H1 (cell line): ENCODE data around the gene DAZAP1. TPM values are rescaled to one million over a fixed set of nuclear protein-coding genes. Genes with fewer than 3 reads are reported as not detected.

Source experiments
- CTCF ChIA-PET: fragments of 300-600 bp; sonication (Branson Sonifier 250); formaldehyde crosslinking; loops from one replicate; lab custom pipeline; 2021; ENCODE audit not compliant: partially characterized antibody; lab: Charles Lee
- POLR2A ChIA-PET: fragments of 300-600 bp; sonication (Branson Sonifier 250); formaldehyde crosslinking; loops from one replicate; lab custom pipeline; 2021; ENCODE audit warnings: inconsistent platforms; ENCODE audit not compliant: partially characterized antibody; lab: Charles Lee
- DNase-seq, 2 experiments: peaks; one replicate each; pipeline versions ENCODE4 v3.0.0 to v3.0.0-alpha.2; 2010 to 2022; ENCODE audit warnings: low spot score in 2 of 2, low read depth in 1 of 2, mixed read lengths in 1 of 2
- FAIRE-seq: peaks from 2 replicates; lab custom pipeline; 2011; peaks lifted over from hg19 to GRCh38; lab: Jason Lieb, UNC
- H2AFZ ChIP-seq: 2 replicates; pipeline ENCODE4 v1.8.1; 2012; ENCODE audit warnings: low read length, inconsistent platforms
- H2AK5ac ChIP-seq: 2 replicates; pipeline ENCODE4 v1.6.1; 2013; ENCODE audit warnings: low read depth, low read length
- H2BK120ac ChIP-seq: replicated peaks from 2 replicates; pipeline ENCODE3; 2013; ENCODE audit warnings: low read depth, low read length, inconsistent platforms
- H2BK12ac ChIP-seq: 2 replicates; pipeline ENCODE4 v1.6.1; 2013; ENCODE audit warnings: low read depth, low read length
- H2BK15ac ChIP-seq: 2 replicates; pipeline ENCODE4 v1.6.1; 2013; ENCODE audit warnings: low read length
- H2BK20ac ChIP-seq: 2 replicates; pipeline ENCODE4 v1.6.1; 2013; ENCODE audit warnings: low read length
- H2BK5ac ChIP-seq: 2 replicates; pipeline ENCODE4 v1.6.1; 2013; ENCODE audit warnings: low read depth, low read length
- H3K14ac ChIP-seq: 2 replicates; pipeline ENCODE4 v1.6.1; 2013; ENCODE audit warnings: inconsistent platforms; ENCODE audit not compliant: insufficient read length
- H3K18ac ChIP-seq: 2 replicates; pipeline ENCODE4 v1.6.1; 2013; ENCODE audit warnings: low read length; ENCODE audit errors: extremely low read depth
- H3K23ac ChIP-seq: 2 replicates; pipeline ENCODE4 v1.6.1; 2013; ENCODE audit warnings: inconsistent platforms; ENCODE audit not compliant: insufficient read length
- H3K23me2 ChIP-seq: 2 replicates; pipeline ENCODE4 v1.6.1; 2013; ENCODE audit warnings: low read depth, low read length
- H3K27ac ChIP-seq: 2 replicates; pipeline ENCODE4 v1.6.1; 2011; ENCODE audit warnings: low read depth, low read length, inconsistent platforms
- H3K27me3 ChIP-seq, 4 experiments: replicated peaks in 1 of 4; 1 replicate in 1 of 4; 2 replicates in 3 of 4; pipeline versions ENCODE4 v1.6.1 to v1.8.1; 2011 to 2013; ENCODE audit warnings: low read length in 3 of 4, mild to moderate bottlenecking in 3 of 4, inconsistent platforms in 2 of 4, mixed read lengths in 2 of 4, moderate library complexity in 1 of 4; ENCODE audit not compliant: control insufficient read depth in 3 of 4, insufficient read depth in 3 of 4; ENCODE audit errors: extremely low read depth in 1 of 4
- H3K36me3 ChIP-seq, 4 experiments: 2 replicates each; pipeline versions ENCODE4 v1.6.1 to v1.8.1; 2011 to 2013; ENCODE audit warnings: mild to moderate bottlenecking in 4 of 4, low read length in 3 of 4, moderate library complexity in 2 of 4, control low read depth in 1 of 4, inconsistent platforms in 1 of 4; ENCODE audit not compliant: insufficient read depth in 4 of 4, control insufficient read depth in 2 of 4
- H3K4ac ChIP-seq: replicated peaks from 2 replicates; pipeline ENCODE3; 2013; ENCODE audit warnings: low read length, low read depth, mixed read lengths, inconsistent platforms; ENCODE audit not compliant: insufficient read length
- H3K4me1 ChIP-seq, 4 experiments: replicated peaks in 1 of 4; 1 replicate in 1 of 4; 2 replicates in 3 of 4; pipeline versions ENCODE4 v1.6.1 to v1.8.1; 2011 to 2013; ENCODE audit warnings: low read length in 3 of 4, inconsistent platforms in 2 of 4, mixed read lengths in 1 of 4; ENCODE audit not compliant: insufficient read depth in 4 of 4, control insufficient read depth in 3 of 4
- H3K4me2 ChIP-seq, 2 experiments: 2 replicates each; pipeline versions ENCODE4 v1.6.1 to v1.8.1; 2011 to 2013; ENCODE audit warnings: low read depth in 2 of 2, low read length in 2 of 2, control low read depth in 1 of 2, inconsistent platforms in 1 of 2, mild to moderate bottlenecking in 1 of 2; ENCODE audit not compliant: insufficient read depth in 1 of 2
- H3K4me3 ChIP-seq, 4 experiments: fragments of 200-600, 300-600 bp in 1 of 4; sonication (generic), shearing (Covaris generic), sonication (Bioruptor Twin) in 1 of 4; 2 replicates each; pipeline versions ENCODE4 v1.5.1 to v1.8.1; 2011 to 2016; ENCODE audit warnings: low read length in 4 of 4, low read depth in 3 of 4, control low read depth in 2 of 4, inconsistent platforms in 2 of 4, mild to moderate bottlenecking in 2 of 4, mixed read lengths in 1 of 4, moderate library complexity in 1 of 4; ENCODE audit not compliant: insufficient read depth in 2 of 4; ENCODE audit errors: extremely low read depth in 1 of 4
- H3K56ac ChIP-seq: replicated peaks from 2 replicates; pipeline ENCODE3; 2013; ENCODE audit warnings: low read depth, mild to moderate bottlenecking, mixed read lengths, low read length, inconsistent platforms; ENCODE audit not compliant: insufficient read length
- H3K79me1 ChIP-seq: 2 replicates; pipeline ENCODE4 v1.6.1; 2013; ENCODE audit warnings: low read depth, low read length, control low read depth
- H3K79me2 ChIP-seq, 2 experiments: 2 replicates each; pipeline versions ENCODE4 v1.6.1 to v1.8.1; 2012 to 2013; ENCODE audit warnings: low read length in 2 of 2, mild to moderate bottlenecking in 2 of 2, inconsistent platforms in 1 of 2; ENCODE audit not compliant: insufficient read depth in 2 of 2, control insufficient read depth in 1 of 2
- H3K9ac ChIP-seq, 4 experiments: replicated peaks in 1 of 4; 1 replicate in 1 of 4; 2 replicates in 3 of 4; pipeline versions ENCODE4 v1.6.1 to v1.8.1; 2011 to 2013; ENCODE audit warnings: low read depth in 3 of 4, low read length in 3 of 4, control low read depth in 2 of 4, mild to moderate bottlenecking in 2 of 4, moderate library complexity in 2 of 4, inconsistent platforms in 1 of 4; ENCODE audit errors: extremely low read depth in 1 of 4
- H3K9me3 ChIP-seq, 2 experiments: 2 replicates each; pipeline versions ENCODE4 v1.6.1 to v1.8.1; 2012 to 2013; ENCODE audit warnings: mild to moderate bottlenecking in 2 of 2, moderate library complexity in 2 of 2, control low read depth in 1 of 2, inconsistent platforms in 1 of 2, low read depth in 1 of 2, low read length in 1 of 2, mixed read lengths in 1 of 2; ENCODE audit not compliant: insufficient read depth in 2 of 2
- H4K20me1 ChIP-seq, 2 experiments: replicated peaks in 1 of 2; 2 replicates each; pipeline versions ENCODE3 to v1.8.1; 2011 to 2013; ENCODE audit warnings: inconsistent platforms in 2 of 2, low read length in 2 of 2, mild to moderate bottlenecking in 1 of 2; ENCODE audit not compliant: insufficient read depth in 2 of 2, control insufficient read depth in 1 of 2
- H4K5ac ChIP-seq: 2 replicates; pipeline ENCODE4 v1.6.1; 2013; ENCODE audit warnings: low read length, low read depth, mixed read lengths, inconsistent platforms; ENCODE audit not compliant: insufficient read length
- H4K8ac ChIP-seq: 2 replicates; pipeline ENCODE4 v1.8.0; 2013; ENCODE audit warnings: mild to moderate bottlenecking, moderate library complexity, low read length, inconsistent platforms; ENCODE audit not compliant: insufficient read depth; ENCODE audit errors: extremely low read depth
- H4K91ac ChIP-seq: replicated peaks from 2 replicates; pipeline ENCODE3; 2013; ENCODE audit warnings: low read length, mixed read lengths, inconsistent platforms; ENCODE audit not compliant: insufficient read length
- GABPA ChIP-seq: IDR thresholded peaks from 2 replicates; pipeline ENCODE4 v1.6.1; 2011; ENCODE audit warnings: mild to moderate bottlenecking, low read length, moderate library complexity, borderline replicate concordance; ENCODE audit not compliant: insufficient read depth
- SP2 ChIP-seq: IDR thresholded peaks from 2 replicates; pipeline ENCODE4 v1.6.1; 2012; ENCODE audit warnings: mild to moderate bottlenecking, low read length, inconsistent platforms
- WGBS, 2 experiments: shearing (Covaris generic) in 1 of 2; methylation state at CpG; one replicate each; pipeline versions ENCODE4 v1.1.6 to v1.1.7; 2013 to 2015; ENCODE audit warnings: low lambda C conversion rate in 2 of 2, mixed read lengths in 2 of 2, inconsistent platforms in 1 of 2, low coverage in 1 of 2, missing lambda C conversion rate in 1 of 2; ENCODE audit not compliant: insufficient replicate concordance in 2 of 2, insufficient coverage in 1 of 2, insufficient read length in 1 of 2; ENCODE audit errors: extremely low coverage in 1 of 2, missing lambda C conversion rate in 1 of 2; 5-methylcytosine and 5-hydroxymethylcytosine counted together
- polyA plus RNA-seq, 7 experiments: library from polyadenylated mRNA; depleted of rRNA in 3 of 7; stranded (reverse) in 5 of 7; unstranded in 2 of 7; fragments of >200 nt in 5 of 7; fragments of 200-250 nt in 2 of 7; gene quantifications; 1 replicate in 5 of 7; 2 replicates in 1 of 7; 4 replicates in 1 of 7; pipeline versions ENCODE4 v1.2.1 to v1.2.3, GENCODE V29; 2011 to 2013; ENCODE audit warnings: missing spikeins in 2 of 7, mixed read lengths in 2 of 7
- total RNA-seq: library from RNA; stranded (reverse); fragmentation: NEBNext Ultra II Directional; extraction: Animal tissue kit (Norgen Biotek cat#: 25700); gene quantifications from 2 replicates; pipeline ENCODE4 v1.2.1, GENCODE V29; 2021

DAZAP1 gene
- total and polyA plus RNA-seq, 2 of the 8 experiments (the other 6 are each of a cell fraction or from before 2014, with no cell fraction given): 79.6 to 341 TPM

- WGBS, 2 experiments: 95% methylated on average over 11 of the region's 24 CpGs; no CpG with 5 or more reads in 1 of the 2 experiments
- Histone ChIP-seq H2AFZ (no peak overlapping the region), H2BK120ac (no peak overlapping the region), H2BK5ac (no peak overlapping the region), H3K27me3 (peaks cover 21 to 35% (median 30%) of the 10 kb centered on the region in 4 experiments), H3K4me3 (no peak overlapping the region), H4K5ac (no peak overlapping the region), H3K36me3 (peaks cover 0 to 11% (median 1%) of the 10 kb centered on the region in 4 experiments; a peak in 3 of 8 replicates), H4K20me1 (peaks cover 11 to 22% of the 10 kb centered on the region in 2 experiments), H3K23ac (no peak overlapping the region), H3K79me2 (no peaks in the 10 kb centered on the region), H3K4ac (no peak overlapping the region), H3K14ac (no peak overlapping the region), H2BK20ac (no peak overlapping the region), H2BK15ac (no peak overlapping the region), H2BK12ac (no peak overlapping the region), H3K56ac (no peak overlapping the region), H3K9ac (no peak overlapping the region), H3K4me2 (no peak overlapping the region), H4K91ac (no peak overlapping the region), H2AK5ac (no peak overlapping the region), H3K18ac (no peak overlapping the region), H4K8ac (no peak overlapping the region), H3K4me1 (peaks cover 0 to 16% (median 12%) of the 10 kb centered on the region in 4 experiments; a peak in 5 of 7 replicates), H3K9me3 (peaks cover 0 to 7% of the 10 kb centered on the region in 2 experiments; a peak in 1 of 4 replicates), H3K27ac (no peak overlapping the region), H3K79me1 (no peaks in the 10 kb centered on the region; the same call in 1 of the 2 replicates), H3K23me2 (peaks cover 3% of the 10 kb centered on the region; the same call in 1 of the 2 replicates)
- DNase-seq (no peak), FAIRE-seq (no peak)
- CTCF ChIA-PET: no interaction called here
- POLR2A ChIA-PET: no interaction called here
- TF ChIP-seq SP2 (no peak), GABPA (no peak)
Observed at GRCh38 chr19:1461862-1462261, 54.5 kb downstream of the DAZAP1 start.
